Body of pancreas (tissue), 4 donors: ENCODE data around the gene UMAD1.

ENCODE experiments used
- CTCF ChIP-seq, 7 experiments: fragments of 450-650 bp in 4 of 7; fragments of 200-600 bp in 3 of 7; sonication (generic) in 3 of 7; IDR thresholded peaks; one replicate each; pipeline ENCODE4 v1.5.1; 2016 to 2019; ENCODE audit warnings: antibody characterized with exemption in 7 of 7
- POLR2A ChIP-seq, 3 donors: fragments of 450-650 bp; IDR thresholded peaks; one replicate each; pipeline ENCODE4 v1.6.1; 2016; ENCODE audit warnings: antibody characterized with exemption in 3 of 3, mild to moderate bottlenecking in 2 of 3

GRCh38 chr7:7651479-7651878, 10.9 kb downstream of the UMAD1 start:
- TF ChIP-seq CTCF (IDR thresholded peaks at IDR 0.05), result no peak
- no peak for TF ChIP-seq POLR2A (IDR thresholded peaks at IDR 0.05)
